ENCODE data around the gene PTCSC3. TPM values are rescaled to one million over a fixed set of nuclear protein-coding genes. Genes with fewer than 3 reads are reported as not detected.

PTCSC3 gene
- total RNA-seq, 1 donor from 2014 or later = not detected

GRCh38 chr14:36181417-36181816 lies 4.9 kb upstream of the PTCSC3 start:
- no peaks in the 10 kb centered on the region for H3K4me1 ChIP-seq
- intact Hi-C loops (cut with DNase I) = no loop called here
- H3K36me3 ChIP-seq = no peaks in the 10 kb centered on the region
- H3K27ac ChIP-seq = no peak overlapping the region
- TF ChIP-seq POLR2A (IDR thresholded peaks at IDR 0.05) (no peak), CTCF (IDR thresholded peaks at IDR 0.05) (no peak), POLR2AphosphoS5 (IDR thresholded peaks at IDR 0.05; ENCODE audit: insufficient read depth in 1 of 2, low read depth in 1 of 2) (no peak)
- H3K9me3 ChIP-seq = no peaks in the 10 kb centered on the region
- DNase-seq (ENCODE audit: extremely low spot score in 2 of 2) = no peak
- no peaks in the 10 kb centered on the region for H3K27me3 ChIP-seq
- H3K4me3 ChIP-seq = no peak overlapping the region

- no peak for DNase-seq (ENCODE audit: extremely low spot score in 2 of 2)
- Histone ChIP-seq H3K27ac (no peak overlapping the region), H3K9me3 (no peaks in the 10 kb centered on the region), H3K4me3 (no peak overlapping the region), H3K4me1 (no peaks in the 10 kb centered on the region), H3K36me3 (no peaks in the 10 kb centered on the region), H3K27me3 (no peaks in the 10 kb centered on the region)
- TF ChIP-seq POLR2A (IDR thresholded peaks at IDR 0.05) (no peak), CTCF (IDR thresholded peaks at IDR 0.05) (no peak), POLR2AphosphoS5 (IDR thresholded peaks at IDR 0.05; ENCODE audit: insufficient read depth in 1 of 2, low read depth in 1 of 2) (no peak)
- intact Hi-C loops (cut with DNase I) = no loop called here
These were observed 967 bp upstream of the PTCSC3 start for GRCh38 chr14:36177489-36177888.

GRCh38 chr14:36174767-36175424 lies 1.6 kb downstream of the PTCSC3 start:
- intact Hi-C loops (cut with DNase I) = no loop called here
- Histone ChIP-seq H3K27me3 (no peaks in the 10 kb centered on the region), H3K27ac (no peak overlapping the region), H3K4me3 (no peak overlapping the region), H3K36me3 (no peaks in the 10 kb centered on the region), H3K9me3 (no peaks in the 10 kb centered on the region), H3K4me1 (no peaks in the 10 kb centered on the region)
- TF ChIP-seq CTCF (IDR thresholded peaks at IDR 0.05) (no peak), POLR2A (IDR thresholded peaks at IDR 0.05) (no peak), POLR2AphosphoS5 (IDR thresholded peaks at IDR 0.05; ENCODE audit: insufficient read depth in 1 of 2, low read depth in 1 of 2) (no peak)
- DNase-seq (ENCODE audit: extremely low spot score in 2 of 2) = no peak

- Histone ChIP-seq H3K27me3 (no peaks in the 10 kb centered on the region), H3K4me3 (no peak overlapping the region), H3K9me3 (no peaks in the 10 kb centered on the region), H3K27ac (no peak overlapping the region), H3K36me3 (no peaks in the 10 kb centered on the region), H3K4me1 (no peaks in the 10 kb centered on the region)
- no peak for TF ChIP-seq CTCF (IDR thresholded peaks at IDR 0.05)
- TF ChIP-seq POLR2A (IDR thresholded peaks at IDR 0.05) = no peak
- TF ChIP-seq POLR2AphosphoS5 (IDR thresholded peaks at IDR 0.05; ENCODE audit: insufficient read depth in 1 of 2, low read depth in 1 of 2) = no peak
- no peak for DNase-seq (ENCODE audit: extremely low spot score in 2 of 2)
- intact Hi-C loops (cut with DNase I) = no loop called here
These were observed 3.4 kb downstream of the PTCSC3 start for GRCh38 chr14:36173161-36173560.

- intact Hi-C loops (cut with DNase I) = no loop called here
- Histone ChIP-seq H3K27ac (no peak overlapping the region), H3K9me3 (no peaks in the 10 kb centered on the region), H3K4me1 (no peaks in the 10 kb centered on the region), H3K27me3 (no peaks in the 10 kb centered on the region), H3K36me3 (no peaks in the 10 kb centered on the region), H3K4me3 (no peak overlapping the region)
- DNase-seq (ENCODE audit: extremely low spot score in 2 of 2) = no peak
- TF ChIP-seq POLR2A (IDR thresholded peaks at IDR 0.05) (no peak), CTCF (IDR thresholded peaks at IDR 0.05) (no peak), POLR2AphosphoS5 (IDR thresholded peaks at IDR 0.05; ENCODE audit: insufficient read depth in 1 of 2, low read depth in 1 of 2) (no peak)
These were observed 4.9 kb downstream of the PTCSC3 start for GRCh38 chr14:36171607-36172006.
